ENCODE results near the gene KRTAP5-1.

KRTAP5-1 gene

DNA sequence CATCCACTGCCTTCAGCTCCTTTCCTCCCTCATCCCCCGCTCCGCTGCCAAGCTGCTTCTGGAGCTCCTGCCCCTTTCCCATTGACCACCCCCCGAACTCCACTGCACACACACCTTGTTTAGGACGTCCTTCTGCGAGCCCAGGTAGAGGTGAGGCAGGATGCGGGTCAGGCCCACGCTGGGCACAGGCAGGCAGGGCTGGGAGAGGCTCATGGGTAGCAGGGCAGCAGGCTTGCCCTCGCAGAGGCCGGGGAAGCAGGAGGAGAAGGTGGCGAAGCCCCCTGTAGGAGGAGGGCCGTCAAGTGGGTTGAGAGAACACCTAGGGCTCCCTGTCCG, 26.3 kb downstream of the KRTAP5-1 start:
- DNase-seq: no peak

DNA sequence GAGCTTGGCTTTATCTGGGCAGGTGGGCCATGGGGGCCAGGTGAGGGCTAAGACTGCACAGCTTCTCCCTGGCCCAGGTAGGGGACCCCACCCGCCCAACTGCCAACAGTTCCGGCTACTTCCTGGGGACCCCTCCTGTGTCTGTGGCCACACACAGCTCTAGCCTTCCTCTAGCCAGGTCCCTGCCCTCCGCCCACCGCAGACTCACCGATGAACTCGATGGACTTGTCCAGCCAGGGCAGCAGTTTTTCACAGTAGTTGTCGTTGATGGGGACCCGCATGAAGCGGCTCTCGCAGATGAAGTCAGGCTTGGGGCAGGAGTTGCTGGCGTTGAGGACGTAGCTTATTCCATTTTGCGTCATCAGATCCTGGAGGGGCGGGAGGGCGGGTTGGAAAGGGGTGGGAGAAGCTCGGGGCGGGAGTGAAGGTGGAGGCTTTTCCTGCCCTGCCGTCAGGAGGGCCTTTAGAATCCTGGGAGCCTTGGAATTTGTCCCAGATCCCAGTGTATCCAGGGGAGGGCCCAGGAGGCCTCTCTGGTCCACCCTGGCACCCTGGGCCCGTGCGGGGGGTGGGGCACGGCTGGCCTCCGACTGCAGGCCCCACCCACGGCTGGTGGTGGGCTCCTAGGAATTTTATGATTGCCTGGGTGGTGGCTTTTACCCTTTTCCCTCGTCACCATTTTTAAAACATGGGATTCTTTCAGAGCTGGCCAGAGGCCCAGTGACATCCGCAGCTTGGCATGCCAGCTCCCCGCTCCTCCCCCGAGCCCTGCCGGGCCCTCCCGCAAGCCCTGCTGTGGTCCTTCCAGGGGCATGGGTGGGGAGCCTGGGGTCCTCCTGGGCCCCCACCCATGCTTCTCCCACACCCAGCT, 26.9 kb downstream of the KRTAP5-1 start:
- no peak for DNase-seq

DNA sequence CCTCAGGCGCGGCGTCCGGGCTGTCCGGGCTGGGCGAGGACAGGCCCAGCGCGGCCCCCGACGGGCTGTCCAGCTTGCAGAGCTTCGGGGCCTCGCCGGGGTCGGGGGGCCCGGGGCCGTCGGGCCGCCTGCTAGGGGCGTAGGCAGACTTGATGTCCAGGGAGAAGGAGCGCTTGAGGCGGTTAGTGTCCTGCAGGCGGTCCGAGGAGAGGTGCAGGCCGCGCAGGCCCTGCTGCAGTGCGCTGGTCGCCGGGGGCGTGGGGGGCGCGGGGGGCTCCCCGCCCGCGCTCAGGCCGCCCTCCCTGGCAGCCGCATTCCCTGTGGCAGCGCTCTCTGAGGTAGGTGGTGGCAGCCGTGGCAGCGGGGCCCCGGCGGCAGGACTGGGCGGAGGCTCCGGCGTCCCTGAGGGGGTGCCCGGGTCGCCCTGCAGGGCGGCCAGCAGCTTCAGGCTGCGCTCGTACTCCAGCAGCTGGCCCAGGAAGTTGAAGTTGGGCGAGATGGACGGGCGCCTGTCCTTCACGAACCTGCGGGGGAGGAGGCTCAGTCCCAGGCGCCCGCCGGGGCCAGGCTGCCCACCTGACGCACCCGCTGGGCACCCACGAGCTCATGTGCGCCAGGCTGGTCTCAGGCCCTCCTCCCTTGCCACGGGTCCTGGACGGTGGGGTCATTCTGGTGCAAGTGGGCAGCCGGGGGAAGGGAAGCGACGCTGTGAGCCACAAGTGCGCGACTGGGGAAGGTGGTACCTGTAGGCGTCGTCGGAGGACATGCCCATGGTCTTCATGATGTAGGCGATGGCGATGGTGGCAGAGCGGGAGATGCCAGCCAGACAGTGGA, 27.8 kb downstream of the KRTAP5-1 start:
- no peak for DNase-seq

DNA sequence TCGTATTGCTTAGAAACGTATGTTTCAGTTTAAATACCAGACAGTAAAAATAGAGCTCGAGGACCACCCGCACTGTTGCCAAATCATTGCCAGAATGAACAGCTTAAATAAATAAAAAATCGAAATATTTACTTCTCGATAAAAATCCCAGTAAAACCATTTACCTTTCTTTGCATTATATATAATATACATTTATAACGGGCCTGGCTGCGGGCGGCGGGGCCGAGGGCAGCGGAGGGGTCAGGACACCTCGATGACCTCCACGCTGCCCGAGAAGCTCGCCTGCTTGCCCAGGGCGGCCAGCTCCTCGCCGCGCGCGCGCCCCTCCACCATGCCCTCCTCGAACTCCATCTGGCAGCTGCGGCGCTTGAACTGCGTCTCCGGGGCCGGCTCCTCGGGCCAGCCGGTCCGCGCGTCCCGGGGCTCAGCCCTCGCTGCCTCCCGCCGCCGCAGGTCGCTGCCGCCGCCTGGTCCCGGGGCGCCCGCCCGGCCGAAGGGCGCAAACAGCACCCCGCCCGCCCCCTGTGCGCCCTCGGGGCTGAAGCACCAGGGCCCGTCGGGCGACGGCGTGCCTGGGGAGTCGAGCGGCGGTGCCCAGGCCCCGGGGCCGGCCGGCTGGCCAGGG, 28.7 kb downstream of the KRTAP5-1 start:
- no peak for DNase-seq

DNA sequence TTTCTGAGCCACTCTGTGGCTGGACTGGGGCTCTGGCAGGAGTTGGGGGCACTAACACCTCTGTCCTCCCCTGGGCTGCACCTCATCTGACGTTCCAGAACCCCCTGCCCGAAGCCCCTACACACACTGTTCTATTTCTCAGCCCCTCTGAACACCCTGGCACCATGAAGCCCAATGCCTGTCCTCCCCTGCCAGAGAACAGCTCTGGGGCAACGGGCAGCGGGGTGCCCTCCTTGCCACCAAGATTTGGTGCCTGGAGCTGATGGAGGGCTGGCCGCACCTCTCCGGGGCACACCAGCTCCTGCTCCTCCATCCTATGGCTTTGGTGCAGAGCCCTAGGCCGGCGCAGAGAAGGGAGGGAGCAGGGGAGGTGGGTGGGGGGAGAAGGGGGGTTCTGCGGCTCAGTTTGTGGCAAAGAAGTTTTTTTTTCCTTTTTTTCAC, 29.4 kb downstream of the KRTAP5-1 start:
- DNase-seq: no peak

DNA sequence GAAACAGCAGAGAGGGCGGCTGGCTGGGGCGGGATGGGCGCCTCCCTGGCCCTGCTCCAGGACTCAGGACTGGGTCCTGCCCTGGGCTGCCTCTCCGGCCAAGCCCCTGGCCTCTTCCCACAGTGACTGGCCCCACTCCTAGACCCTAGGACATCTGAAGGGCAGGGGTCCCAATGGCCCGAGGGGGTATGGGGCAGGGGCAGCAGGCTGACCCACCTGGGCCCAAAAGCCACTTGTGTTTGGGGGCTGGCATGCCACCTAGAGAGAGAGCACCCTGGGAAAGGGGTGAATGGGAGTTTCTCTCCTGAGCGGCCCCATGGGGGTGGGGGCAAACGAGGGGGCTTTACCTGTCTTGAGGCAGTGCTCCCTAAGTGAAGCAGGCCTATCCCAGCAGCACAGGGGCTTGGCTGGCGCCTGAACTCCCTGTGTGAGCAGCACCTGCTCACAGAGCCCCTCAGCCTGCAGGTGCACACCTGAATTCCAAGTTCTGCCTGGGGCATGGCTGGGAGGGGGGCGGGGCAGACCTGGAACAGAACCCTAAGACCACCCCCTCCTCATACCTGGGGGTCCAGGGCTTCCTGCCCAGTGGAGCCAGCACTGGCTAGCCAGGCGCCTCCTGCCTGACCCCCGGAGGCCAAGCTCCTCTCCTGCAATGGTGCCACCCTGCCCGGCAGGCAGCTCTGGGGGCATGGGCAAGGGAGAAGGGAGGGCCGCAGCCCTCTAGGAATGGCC, 29.9 kb downstream of the KRTAP5-1 start:
- DNase-seq: no peak

DNA sequence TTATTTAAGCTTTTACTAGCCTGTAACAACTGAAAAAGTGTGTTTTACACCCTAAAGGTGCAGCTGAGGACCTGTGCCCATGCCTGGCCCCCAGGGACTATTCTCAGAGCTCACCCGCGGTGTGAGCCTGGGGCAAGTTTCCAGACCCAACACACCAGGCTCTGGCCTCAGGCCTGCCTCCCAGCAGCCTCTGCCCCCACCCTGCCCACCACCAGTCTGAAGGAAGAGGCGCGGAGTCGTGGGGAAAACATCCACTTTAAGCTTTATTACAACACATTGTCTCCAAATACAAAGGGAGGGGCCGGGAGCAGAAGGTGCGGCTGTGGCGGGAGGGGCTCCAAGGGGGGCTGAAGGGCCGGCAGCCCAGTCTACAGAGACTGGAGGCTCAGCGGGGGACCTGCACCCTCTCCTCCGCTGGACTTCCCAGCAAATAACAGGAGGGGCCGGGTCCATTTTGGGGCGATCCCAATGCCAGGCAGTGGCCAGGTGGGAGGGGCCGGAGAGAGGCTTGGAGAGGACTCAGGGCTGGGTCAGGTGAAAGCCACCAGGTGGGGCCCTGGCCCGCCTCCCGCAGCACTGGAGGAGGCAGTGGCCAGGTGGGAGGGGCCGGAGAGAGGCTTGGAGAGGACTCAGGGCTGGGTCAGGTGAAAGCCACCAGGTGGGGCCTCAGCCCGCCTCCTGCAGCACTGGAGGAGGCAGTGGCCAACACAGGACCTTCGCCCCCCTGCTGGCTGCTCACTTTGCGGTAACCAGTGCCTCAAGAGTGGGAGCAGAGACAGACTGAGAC, 31.1 kb downstream of the KRTAP5-1 start:
- no peak for DNase-seq

DNA sequence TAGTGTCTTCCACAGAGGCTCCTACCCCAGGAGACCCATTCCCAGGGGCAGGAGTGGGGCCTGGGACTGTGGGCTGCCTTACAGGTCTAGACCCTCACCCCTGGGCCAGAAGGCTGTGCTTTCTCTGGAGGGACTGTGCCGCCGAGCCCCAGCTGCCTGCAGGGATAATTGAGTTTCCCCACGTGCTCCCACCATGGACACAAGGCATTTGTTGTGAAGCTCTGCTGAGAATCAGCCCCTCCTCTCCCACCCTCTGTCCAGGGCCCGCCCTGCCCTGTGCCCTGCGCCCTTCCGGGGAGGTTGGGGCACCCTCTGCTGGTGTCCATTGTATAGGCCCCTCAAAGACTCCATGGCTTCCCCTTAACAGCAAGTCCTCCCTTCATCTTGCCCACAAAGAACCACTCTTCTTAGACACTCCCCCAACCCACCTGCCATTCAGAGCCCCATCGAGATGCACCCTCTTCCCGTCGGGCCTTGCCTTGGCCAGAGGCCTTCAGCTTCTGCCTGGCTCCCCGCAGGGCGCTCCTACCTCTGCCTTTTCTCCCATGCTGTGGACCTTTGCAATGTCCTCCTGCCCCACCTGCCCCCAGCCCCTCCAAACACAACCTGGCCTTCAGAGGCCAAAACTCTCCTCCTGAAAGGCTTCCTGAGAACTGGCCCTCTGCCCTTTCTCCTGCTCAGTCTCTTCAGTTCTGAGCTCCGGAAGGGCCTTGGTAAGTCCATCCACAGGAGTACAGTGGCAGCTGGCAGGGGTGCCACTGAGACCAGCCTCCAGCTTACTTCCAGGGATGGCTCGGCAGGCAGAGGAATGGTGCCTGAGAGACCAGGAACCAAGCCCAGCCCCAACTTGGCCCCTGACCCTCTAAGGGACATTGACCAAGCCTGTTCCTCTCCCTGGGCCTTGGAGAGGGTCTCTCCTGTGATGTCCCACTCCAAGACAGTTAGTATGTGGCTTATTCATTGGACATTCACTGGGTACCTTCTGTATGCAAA, 35.4 kb downstream of the KRTAP5-1 start:
- no peak for DNase-seq

DNA sequence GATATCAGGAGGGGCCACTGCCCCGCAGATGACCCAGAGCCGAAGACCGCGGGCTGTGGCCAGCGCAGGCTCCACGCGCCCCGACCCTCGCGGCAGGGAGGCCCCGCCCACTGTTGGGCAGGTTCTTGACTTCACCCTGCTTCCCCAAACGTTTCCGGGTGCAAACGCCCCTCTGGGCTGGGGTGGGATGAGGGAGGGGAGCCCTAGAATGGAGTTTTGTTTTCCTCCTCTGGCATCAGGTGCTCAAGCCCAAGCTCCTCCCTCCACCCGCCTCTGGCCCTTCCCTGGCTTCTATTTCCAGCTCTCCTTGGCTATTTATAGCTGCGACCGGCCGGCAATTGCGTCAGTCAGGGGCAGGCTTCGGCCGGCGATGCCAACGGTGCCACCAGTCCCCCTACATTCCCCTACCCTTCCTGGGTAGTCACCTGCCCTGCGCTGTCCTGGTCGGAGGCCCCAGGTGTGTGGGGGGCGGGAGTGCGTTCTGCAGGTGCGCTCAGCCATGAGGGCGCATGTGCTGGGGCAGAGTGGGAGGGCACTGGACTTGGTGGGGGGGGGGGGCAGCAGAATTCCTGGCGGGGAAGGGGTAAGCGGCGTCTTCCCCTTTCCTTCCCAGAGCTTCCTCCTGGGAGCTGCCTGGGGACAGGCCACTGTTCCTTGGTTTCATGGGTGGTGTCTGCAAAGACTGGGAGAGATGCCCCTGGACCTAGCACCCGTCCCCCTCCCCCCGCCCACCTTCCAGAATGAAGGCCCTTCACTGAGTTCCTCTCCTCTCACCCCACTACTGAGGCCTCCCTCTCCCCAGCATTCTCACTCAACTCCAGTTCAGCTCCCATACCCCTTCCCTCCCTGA, 36.6 kb downstream of the KRTAP5-1 start:
- DNase-seq: no peak

DNA sequence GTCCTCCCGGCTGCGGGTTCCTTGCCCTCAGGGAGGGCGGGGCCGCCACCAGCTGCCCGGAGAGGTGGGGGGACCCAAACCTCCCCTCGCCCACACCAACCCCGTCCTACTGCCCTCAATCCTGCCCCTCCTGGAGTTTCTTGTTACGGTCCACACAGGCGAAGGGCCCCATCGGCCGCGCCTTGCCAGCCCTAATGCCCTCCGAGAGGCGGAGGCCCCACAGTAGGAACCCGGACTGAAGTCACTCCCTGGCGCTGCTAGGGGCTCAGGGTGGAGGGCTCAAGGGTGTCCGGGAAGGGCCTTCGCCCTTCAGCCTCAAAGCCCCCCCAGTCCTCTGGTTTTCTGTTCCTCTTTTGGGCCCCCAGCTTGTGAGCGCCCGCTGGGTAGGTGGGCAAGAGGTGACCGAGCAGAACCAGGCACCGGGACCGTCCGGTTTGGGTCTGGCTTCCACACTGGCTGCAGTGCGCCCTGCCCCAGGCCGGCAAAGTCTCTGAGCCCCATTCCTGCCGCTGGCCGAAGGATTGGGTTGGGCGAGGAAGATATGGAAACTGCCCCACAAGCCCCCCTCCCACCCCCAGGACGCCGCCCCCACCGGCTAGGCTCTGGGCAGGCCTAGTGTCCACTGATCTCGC, 37.5 kb downstream of the KRTAP5-1 start:
- no peak for DNase-seq

DNA sequence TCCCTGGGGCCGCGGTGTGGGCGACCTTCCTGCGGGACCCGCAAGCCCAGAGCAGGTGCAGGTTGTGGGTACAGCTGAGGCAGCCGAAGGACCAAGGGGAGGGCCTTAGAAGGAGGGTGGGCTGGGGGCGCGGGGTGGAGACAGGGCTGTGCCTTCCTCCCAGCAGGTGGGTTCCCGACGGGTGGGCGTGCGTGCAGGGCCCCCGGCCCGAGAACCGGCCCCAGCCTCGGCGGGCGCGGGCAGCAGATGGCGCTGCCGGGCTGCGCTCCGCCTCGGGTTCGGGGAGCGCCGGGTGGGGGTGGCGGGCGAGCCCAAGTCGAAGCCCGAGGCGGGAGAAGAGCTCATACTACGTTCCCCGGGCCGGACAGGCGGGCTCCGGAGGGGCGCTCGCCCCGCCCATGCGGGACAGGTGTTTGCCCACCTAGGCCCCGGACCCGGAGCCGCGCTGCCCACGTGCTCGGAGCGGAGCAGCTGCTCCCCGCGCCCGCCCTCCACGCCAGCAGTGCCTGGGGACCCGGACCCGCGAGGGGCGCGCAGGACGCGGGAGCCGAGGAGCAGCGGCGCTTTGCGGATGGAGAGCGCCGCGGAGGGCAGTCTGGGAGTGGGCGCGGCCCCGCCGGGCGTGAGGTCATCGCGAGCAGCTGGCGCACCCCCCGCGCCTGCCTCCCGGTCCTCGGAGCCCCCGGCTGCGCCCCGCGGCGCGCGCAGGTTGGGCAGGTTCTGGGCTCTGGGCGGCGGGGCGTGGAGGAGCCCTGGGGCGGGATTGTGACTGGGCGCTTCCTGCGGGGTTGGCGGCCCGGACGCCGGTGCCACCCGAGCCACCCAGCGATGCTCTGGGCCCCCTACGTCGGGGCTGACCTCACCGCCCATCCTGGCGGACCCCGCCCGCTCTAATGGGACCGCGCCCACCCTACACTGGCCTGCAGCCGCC, 38.3 kb downstream of the KRTAP5-1 start:
- peak; percentile 46 for DNase-seq

DNA sequence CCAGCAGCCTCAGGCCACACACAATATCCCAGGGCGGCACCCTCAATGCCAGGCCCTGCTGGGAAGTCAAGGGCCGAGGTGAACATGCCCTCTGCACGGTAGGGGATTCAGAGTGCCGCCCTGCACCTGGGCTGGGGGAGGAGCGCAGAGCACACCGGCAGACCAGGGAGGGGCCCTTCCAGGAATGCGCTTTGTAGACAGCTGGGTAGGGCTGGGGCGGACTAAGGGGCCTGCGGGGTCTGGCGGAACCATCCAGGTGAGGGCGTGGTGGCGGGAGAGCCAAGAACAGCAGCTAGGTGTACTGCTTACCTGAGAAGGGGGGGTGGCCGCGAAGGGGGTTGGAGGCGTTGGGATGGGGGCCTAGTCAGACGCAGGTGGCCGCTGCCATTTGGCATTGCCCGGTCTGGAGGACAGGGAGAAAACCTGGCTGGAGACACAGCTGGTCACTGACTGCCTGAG, 39.0 kb downstream of the KRTAP5-1 start:
- DNase-seq: no peak

DNA sequence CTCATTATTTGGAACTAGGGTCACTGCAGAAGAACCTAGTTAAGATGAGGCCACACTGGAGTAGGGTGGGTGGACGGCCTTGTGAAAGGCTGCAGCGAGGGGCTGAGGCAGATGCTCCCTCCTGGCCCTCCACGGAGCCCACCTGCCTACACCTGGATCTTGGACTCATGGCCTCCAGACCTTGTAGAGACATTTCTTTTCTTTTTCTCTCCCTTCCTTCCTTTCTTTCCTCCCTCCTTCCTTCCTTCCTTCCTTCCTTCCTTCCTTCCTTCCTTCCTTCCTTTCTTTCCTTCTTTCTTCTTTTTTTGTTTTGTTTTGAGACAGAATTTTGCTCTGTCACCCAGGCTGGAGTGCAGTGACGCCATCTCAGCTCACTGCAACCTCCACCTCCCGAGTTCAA, 39.7 kb downstream of the KRTAP5-1 start:
- DNase-seq: no peak

DNA sequence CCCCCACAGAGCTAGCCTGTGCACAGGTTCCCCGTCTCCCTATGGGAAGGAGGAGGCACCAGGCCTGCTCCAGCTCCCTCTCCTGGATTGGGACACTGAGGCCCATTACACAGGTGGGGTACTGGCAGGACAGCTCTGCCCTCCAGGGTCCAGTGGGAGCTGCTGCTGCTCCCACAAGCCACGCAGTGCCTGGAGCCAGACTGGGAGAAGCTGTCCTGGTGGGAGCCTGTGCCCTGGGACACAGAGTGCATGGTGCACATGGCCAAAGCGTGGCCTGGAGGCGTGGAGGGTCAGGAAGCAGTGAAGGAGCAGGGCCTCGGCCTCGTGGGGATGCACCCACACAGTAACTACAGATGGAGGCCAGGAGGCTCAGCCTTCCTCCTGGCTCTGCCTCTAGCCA, 40.5 kb downstream of the KRTAP5-1 start:
- no peak for DNase-seq

DNA sequence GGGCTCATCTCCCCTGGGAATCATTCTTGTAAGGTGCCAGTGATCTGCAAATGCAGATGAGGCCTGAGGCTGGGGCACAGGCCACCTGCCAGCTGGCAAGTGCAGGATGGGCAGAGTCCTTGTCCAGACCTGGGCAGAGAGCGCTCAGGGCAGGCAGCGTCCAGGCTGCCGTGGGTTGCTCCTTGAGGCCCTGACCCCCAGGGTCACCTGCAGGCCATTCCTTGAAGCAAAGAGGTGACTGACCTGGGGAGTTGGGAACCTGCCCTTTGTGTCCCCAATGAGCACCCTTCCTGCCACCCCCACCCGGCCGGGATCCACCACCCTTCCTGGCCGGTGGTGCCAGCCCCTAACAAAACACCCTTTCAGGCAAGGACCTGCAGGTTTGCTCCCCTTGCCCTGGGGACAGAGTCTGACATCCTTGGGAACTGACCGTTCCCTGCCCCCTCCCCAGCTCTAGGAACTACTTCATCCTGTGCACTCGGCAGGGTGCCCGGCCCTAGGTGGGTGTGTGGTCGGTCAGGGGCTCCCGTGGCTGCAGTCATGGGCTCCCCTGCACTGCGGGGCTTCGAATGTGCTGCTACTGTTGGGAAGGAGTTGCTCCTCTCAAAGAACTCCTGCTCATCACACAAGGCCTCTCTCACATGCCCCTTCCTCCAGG, 41.3 kb downstream of the KRTAP5-1 start:
- no peak for DNase-seq

DNA sequence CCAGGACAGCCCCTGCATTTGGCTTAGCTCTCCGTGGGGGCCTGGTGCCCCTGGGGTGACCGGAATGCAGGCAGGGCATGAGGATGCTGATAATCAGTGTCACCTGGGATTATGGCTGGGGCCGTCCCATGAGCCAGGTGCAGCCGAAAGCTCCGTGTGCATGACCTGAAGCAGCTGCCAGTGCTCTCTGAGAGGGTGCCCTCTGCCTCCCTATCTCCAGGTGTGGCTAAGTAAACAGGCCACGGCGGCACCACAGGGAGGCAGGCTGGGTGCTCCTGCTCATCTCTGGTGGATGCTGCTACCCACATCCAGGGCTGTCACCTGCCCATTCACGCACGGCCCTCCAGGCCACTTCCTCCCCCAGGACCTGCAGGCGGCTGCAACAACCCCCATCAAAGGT, 42.8 kb downstream of the KRTAP5-1 start:
- no peak for DNase-seq

DNA sequence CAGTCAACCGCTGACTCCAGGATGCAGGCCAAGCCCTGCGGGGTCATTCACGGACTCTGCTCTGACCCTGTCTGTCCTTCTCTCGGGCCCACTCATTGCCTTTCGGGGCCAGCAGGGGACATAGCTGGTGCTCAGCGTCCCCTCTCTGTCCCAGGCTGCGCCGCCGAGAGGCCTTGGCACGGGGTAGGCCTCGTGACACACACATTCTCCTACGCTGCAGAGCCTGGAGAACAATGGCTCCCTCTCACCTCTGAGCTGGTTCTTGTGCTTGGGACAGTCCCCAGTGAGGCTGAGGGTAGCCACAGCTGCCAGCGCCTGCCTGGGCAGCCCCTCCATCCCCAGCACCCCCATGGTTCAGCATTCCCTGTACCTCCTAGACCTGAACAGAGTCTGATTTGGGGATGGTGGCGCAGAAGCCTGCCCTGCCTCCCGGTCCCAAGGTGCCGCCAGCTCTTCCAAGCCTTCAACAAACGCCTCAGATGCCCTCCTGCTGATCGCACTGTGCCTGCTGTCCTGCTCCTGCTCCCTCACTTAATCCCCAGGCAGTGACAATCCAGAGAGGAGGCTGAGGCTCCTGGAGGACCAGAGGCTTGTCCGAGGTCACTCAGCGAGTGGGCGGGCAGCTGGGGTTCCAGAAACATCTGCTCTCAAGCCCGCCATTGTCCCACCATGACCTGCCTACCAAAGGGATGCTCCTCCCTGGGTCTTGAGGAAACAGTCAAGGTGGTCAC, 43.4 kb downstream of the KRTAP5-1 start:
- no peak for DNase-seq

Data from CD4-positive, alpha-beta T cell treated with Interleukin-17A for 1 hour (primary cell).